ENCODE data around the gene ARMC3. TPM values are rescaled to one million over a fixed set of nuclear protein-coding genes. Genes with fewer than 3 reads are reported as not detected.
"Not testable (repeated sequence)": the region's sequence is repeated elsewhere in the genome, so short reads cannot be mapped to it uniquely, and the experiment has no call there.

ARMC3 gene
- total RNA-seq, 1 donor from 2014 or later, result not detected

GRCh38 chr10:23069019-23069815 lies 141.4 kb downstream of the ARMC3 start:
- Mint-ChIP-seq H3K27me3 (ENCODE audit: unreplicated experiment) (no peaks in the 10 kb centered on the region), H3K9me3 (ENCODE audit: unreplicated experiment) (no peaks in the 10 kb centered on the region), H3K27ac (ENCODE audit: unreplicated experiment) (no peak overlapping the region), H3K4me1 (ENCODE audit: unreplicated experiment) (peaks cover 3% of the 10 kb centered on the region), H3K36me3 (ENCODE audit: unreplicated experiment) (no peaks in the 10 kb centered on the region), H3K4me3 (ENCODE audit: unreplicated experiment) (no peak overlapping the region)
- no peak for TF ChIP-seq CTCF (IDR thresholded peaks at IDR 0.05)
- no peak for DNase-seq (ENCODE audit: extremely low spot score, unreplicated experiment)

GRCh38 chr10:23070092-23070912 lies 142.4 kb downstream of the ARMC3 start:
- H3K27me3 Mint-ChIP-seq (ENCODE audit: unreplicated experiment); H3K9me3 Mint-ChIP-seq (ENCODE audit: unreplicated experiment): not testable (repeated sequence)

GRCh38 chr10:23070913-23071218 lies 143.0 kb downstream of the ARMC3 start:
- no peak for DNase-seq (ENCODE audit: extremely low spot score, unreplicated experiment)
- H3K9me3 Mint-ChIP-seq (ENCODE audit: unreplicated experiment), result no peaks in the 10 kb centered on the region
- peaks cover 8% of the 10 kb centered on the region for H3K27me3 Mint-ChIP-seq (ENCODE audit: unreplicated experiment)
- H3K36me3 Mint-ChIP-seq (ENCODE audit: unreplicated experiment), result no peaks in the 10 kb centered on the region
- no peak for TF ChIP-seq CTCF (IDR thresholded peaks at IDR 0.05)
- no peak overlapping the region for H3K4me3 Mint-ChIP-seq (ENCODE audit: unreplicated experiment)
- H3K27ac Mint-ChIP-seq (ENCODE audit: unreplicated experiment), result no peak overlapping the region
- H3K4me1 Mint-ChIP-seq (ENCODE audit: unreplicated experiment), result peaks cover 3% of the 10 kb centered on the region

More at GRCh38 chr10:23070092-23070912, 142.4 kb downstream of the ARMC3 start:
- H3K4me3 Mint-ChIP-seq (ENCODE audit: unreplicated experiment); H3K36me3 Mint-ChIP-seq (ENCODE audit: unreplicated experiment); H3K27ac Mint-ChIP-seq (ENCODE audit: unreplicated experiment); H3K4me1 Mint-ChIP-seq (ENCODE audit: unreplicated experiment): not testable (repeated sequence)
- DNase-seq (ENCODE audit: extremely low spot score, unreplicated experiment), result peak; percentile 53

GRCh38 chr10:23072593-23072992 lies 144.7 kb downstream of the ARMC3 start:
- not testable (repeated sequence) for H3K27ac Mint-ChIP-seq (ENCODE audit: unreplicated experiment); H3K9me3 Mint-ChIP-seq (ENCODE audit: unreplicated experiment); DNase-seq (ENCODE audit: extremely low spot score, unreplicated experiment); H3K4me1 Mint-ChIP-seq (ENCODE audit: unreplicated experiment); H3K36me3 Mint-ChIP-seq (ENCODE audit: unreplicated experiment); H3K4me3 Mint-ChIP-seq (ENCODE audit: unreplicated experiment)
- peaks cover 19% of the 10 kb centered on the region for H3K27me3 Mint-ChIP-seq (ENCODE audit: unreplicated experiment)

- no peaks in the 10 kb centered on the region for H3K36me3 Mint-ChIP-seq (ENCODE audit: unreplicated experiment)
These were observed 145.7 kb downstream of the ARMC3 start for GRCh38 chr10:23073527-23073926.

More at GRCh38 chr10:23073527-23073926, 145.7 kb downstream of the ARMC3 start:
- Mint-ChIP-seq H3K27me3 (ENCODE audit: unreplicated experiment) (peaks cover 26% of the 10 kb centered on the region), H3K27ac (ENCODE audit: unreplicated experiment) (no peak overlapping the region), H3K4me1 (ENCODE audit: unreplicated experiment) (no peaks in the 10 kb centered on the region), H3K9me3 (ENCODE audit: unreplicated experiment) (no peaks in the 10 kb centered on the region), H3K4me3 (ENCODE audit: unreplicated experiment) (no peak overlapping the region)
- TF ChIP-seq CTCF (IDR thresholded peaks at IDR 0.05), result no peak
- DNase-seq (ENCODE audit: extremely low spot score, unreplicated experiment), result no peak

Measured in osteocyte (in vitro differentiated cells).